ENCODE measurements around the gene METTL1.

The METTL1 gene

GRCh38 chr12:57766464-57767304 is 5.2 kb downstream of the METTL1 start, which contains the start of gene CYP27B1:
TSS of gene CYP27B1 (minus strand) at chr12:57767078. CDS start at chr12:57767041, 37 bp downstream.
- DNase-seq, result no peak

GRCh38 chr12:57765698-57766463 is 6.0 kb downstream of the METTL1 start:
- DNase-seq, result no peak

GRCh38 chr12:57765003-57765697 is 6.8 kb downstream of the METTL1 start:
- no peak for DNase-seq

GRCh38 chr12:57764662-57765002 is 7.3 kb downstream of the METTL1 start:
- no peak for DNase-seq

GRCh38 chr12:57763881-57764661 is 7.8 kb downstream of the METTL1 start:
- DNase-seq, result no peak

GRCh38 chr12:57762463-57762862 is 9.4 kb downstream of the METTL1 start:
- no peak for DNase-seq

- DNase-seq, result no peak
Observed at GRCh38 chr12:57761391-57761998, 10.4 kb downstream of the METTL1 start.

- DNase-seq, result no peak
Observed at GRCh38 chr12:57760347-57760982, 11.4 kb downstream of the METTL1 start.

- DNase-seq, result no peak
Observed at GRCh38 chr12:57759360-57759980, 12.4 kb downstream of the METTL1 start.

- no peak for DNase-seq
Observed at GRCh38 chr12:57758552-57759359, 13.1 kb downstream of the METTL1 start.

GRCh38 chr12:57757771-57758170 is 14.1 kb downstream of the METTL1 start:
- no peak for DNase-seq

GRCh38 chr12:57756406-57757341 is 15.2 kb downstream of the METTL1 start:
- no peak for DNase-seq

- DNase-seq, result no peak
Observed at GRCh38 chr12:57755454-57756372, 16.2 kb downstream of the METTL1 start.

GRCh38 chr12:57755194-57755453 is 16.8 kb downstream of the METTL1 start:
- no peak for DNase-seq

- no peak for DNase-seq
Observed at GRCh38 chr12:57754411-57755193, 17.3 kb downstream of the METTL1 start, which contains the start of gene MARCHF9. TSS of gene MARCHF9 (plus strand) at chr12:57755103. CDS start at chr12:57755529, 426 bp downstream.

GRCh38 chr12:57753756-57754337 is 18.1 kb downstream of the METTL1 start:
- no peak for DNase-seq

- no peak for DNase-seq
Observed at GRCh38 chr12:57752668-57753000, 19.3 kb downstream of the METTL1 start.
